ENCODE measurements around the gene ADH1A. TPM values are rescaled to one million over a fixed set of nuclear protein-coding genes. Genes with fewer than 3 reads are reported as not detected.
"Not testable (repeated sequence)": the region's sequence is repeated elsewhere in the genome, so short reads cannot be mapped to it uniquely, and the experiment has no call there.

The ADH1A gene
- not detected in 2 replicates for total RNA-seq
- not detected for polyA plus RNA-seq (2012)

- no peak for DNase-seq (ENCODE audit: low read depth)
These were observed at the start of gene ADH1A for GRCh38 chr4:99290848-99291786. Gene ADH1A, minus strand, starts transcription at chr4:99290985. Its CDS starts 71 bp downstream, at chr4:99290914.

DNA sequence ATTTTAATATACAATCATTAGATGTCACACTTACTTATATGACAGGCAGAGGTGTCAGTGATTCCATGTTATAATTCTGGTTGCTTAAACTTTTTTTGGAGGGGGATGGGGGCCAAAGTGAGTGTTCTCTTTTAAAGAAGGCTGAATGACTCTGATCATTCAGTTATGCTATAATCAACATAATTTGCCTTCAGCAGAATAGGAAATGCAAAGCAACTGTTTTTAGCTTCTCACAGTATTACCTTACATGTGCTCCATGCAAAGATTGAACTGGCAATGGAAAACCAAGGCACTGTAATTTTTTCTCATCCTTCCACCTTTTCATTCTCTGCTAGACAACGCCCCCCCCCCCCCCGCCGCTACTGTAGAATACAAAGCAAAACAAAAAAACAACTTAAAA is 48.4 kb upstream of the ADH1A start:
- no peak for DNase-seq (ENCODE audit: low read depth)

- DNase-seq (ENCODE audit: low read depth): no peak
These were observed 45.8 kb upstream of the ADH1A start for GRCh38 chr4:99336553-99336952.

- DNase-seq (ENCODE audit: low read depth): no peak
These were observed 44.1 kb upstream of the ADH1A start for GRCh38 chr4:99334880-99335279.

- no peak for DNase-seq (ENCODE audit: low read depth)
These were observed 39.9 kb upstream of the ADH1A start for GRCh38 chr4:99330648-99331047.

DNA sequence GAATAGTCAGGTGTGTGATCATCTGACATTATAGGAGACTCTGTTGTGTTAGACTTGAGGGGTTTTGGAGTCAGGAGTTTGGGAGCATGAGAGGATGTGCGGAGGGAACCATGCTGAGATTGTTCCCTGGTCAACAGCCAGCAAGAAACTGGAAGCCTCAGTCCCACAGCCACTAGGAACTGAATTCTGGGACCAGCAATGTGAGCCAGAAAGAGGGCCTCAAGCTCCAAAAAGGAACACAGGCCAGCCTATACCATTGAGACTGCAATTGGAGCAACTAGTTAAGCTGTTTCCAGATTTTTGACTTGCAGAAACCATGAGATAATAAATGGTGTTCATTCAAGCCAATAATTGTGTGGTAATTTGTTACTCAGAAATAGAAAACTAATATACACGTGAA is 39.1 kb upstream of the ADH1A start:
- DNase-seq (ENCODE audit: low read depth): no peak

DNA sequence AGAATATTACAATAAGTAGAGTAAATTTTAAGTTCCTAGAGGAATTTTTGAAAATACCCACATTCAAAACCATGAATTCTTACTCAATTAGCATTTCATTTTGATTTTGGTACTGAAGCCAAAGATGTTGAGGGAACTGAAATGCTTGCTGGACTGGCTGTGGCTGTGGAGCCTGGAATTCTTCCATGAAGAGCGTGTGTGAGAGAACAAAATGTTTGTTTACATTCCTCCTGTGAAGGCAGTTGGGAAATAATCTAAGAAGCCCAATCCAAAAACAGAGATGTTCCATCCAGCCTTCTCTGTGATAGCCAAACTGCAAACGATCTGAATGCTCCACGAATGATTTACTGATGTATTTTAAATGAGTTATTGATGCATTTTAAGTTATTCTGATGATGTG is 34.2 kb upstream of the ADH1A start:
- DNase-seq (ENCODE audit: low read depth): peak; percentile 47

GRCh38 chr4:99324361-99324760 is 33.6 kb upstream of the ADH1A start:
- no peak for DNase-seq (ENCODE audit: low read depth)

DNA sequence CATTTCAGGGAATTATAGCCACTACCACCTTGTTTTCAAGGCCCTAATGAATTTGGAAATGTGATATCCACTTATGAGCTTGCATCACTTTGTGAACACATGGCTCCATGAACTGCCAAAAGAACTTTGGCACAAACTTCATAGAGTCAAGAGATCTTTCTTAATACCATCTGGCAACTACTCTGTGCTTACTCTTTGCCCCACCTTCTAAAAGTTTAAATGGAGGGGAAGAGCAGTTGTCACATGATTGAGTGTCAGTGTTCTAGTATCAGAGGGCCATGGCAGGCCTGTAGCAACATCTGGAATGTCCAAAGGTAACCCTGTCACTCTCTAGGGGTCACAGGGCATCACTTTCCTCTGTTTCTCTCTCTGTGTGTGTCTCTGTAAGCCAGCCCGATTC is 33.0 kb upstream of the ADH1A start:
- peak; percentile 16 for DNase-seq (ENCODE audit: low read depth)

DNA sequence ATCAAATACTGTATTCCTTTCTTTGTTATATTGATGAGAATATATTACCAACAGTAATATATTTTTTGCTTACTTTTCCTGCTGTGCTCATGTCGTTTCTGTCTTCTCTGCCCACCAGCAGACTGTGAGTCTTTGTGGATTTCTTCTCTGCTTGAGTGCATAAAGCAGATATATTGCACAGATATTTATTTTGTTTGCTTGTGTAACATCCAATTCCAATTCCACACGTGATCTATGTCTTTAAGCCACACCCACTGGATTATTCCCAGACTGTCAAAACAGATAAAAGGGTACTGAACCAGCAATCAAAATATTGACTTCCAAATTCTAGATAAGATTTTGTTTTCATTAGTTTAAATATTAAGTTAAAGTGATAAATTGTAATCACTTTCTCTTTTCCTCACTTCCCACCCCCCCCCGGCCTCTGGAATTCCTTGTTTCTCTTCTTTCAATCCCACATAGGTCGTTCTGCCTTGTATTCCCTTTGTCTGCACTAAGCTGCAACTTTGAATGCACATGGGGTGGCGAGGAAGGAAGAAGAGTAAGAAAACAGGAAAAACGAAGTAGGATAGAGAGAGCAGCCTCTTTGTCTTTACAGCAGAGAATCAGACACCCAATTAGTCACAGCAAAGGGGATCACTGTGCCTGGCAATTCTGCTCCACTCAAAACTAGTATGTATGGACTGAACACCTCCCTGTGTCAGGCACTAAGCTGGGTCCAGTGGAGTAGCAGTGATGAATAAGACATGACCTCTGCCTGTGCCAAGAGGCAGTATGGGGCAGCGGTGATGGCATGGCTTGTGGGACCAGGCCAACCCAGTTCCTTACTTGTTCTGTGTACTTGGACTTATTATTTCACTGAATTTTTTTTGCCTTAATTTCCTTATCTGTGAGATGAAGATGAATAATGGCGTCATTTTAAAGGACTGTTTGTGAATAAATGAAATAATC is 30.7 kb upstream of the ADH1A start, which contains the start of gene ADH1B:
Gene ADH1B (minus strand): TSS at position 161 of the 951 bp plus-strand sequence. CDS start 70 bp downstream, at position 91.
- no peak for DNase-seq (ENCODE audit: low read depth)

GRCh38 chr4:99317811-99318210 is 27.0 kb upstream of the ADH1A start:
- not testable (repeated sequence) for DNase-seq (ENCODE audit: low read depth)

DNA sequence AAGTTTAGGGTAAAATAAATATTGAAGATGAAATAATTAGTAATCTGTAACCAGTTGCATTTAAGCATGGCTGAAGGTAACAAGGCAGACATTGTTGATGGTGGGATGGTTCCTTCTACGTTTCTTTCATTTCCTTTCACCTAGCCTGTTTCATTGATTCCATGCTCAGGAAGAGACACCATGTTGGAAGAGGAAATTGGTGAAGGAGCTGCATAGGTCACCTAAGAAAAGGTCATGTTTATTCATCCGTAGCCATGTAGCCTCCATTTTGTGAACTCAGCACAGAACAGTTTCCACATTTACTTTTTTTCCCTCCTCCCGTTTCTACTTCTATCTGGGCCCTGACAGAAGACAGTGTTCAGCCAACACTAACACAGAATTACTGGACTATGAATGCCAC is 26.6 kb upstream of the ADH1A start:
- DNase-seq (ENCODE audit: low read depth): no peak

GRCh38 chr4:99315839-99316238 is 25.1 kb upstream of the ADH1A start:
- DNase-seq (ENCODE audit: low read depth): no peak

GRCh38 chr4:99314211-99314610 is 23.4 kb upstream of the ADH1A start:
- DNase-seq (ENCODE audit: low read depth): no peak

- DNase-seq (ENCODE audit: low read depth): no peak
These were observed 19.6 kb upstream of the ADH1A start for GRCh38 chr4:99310389-99310788.

DNA sequence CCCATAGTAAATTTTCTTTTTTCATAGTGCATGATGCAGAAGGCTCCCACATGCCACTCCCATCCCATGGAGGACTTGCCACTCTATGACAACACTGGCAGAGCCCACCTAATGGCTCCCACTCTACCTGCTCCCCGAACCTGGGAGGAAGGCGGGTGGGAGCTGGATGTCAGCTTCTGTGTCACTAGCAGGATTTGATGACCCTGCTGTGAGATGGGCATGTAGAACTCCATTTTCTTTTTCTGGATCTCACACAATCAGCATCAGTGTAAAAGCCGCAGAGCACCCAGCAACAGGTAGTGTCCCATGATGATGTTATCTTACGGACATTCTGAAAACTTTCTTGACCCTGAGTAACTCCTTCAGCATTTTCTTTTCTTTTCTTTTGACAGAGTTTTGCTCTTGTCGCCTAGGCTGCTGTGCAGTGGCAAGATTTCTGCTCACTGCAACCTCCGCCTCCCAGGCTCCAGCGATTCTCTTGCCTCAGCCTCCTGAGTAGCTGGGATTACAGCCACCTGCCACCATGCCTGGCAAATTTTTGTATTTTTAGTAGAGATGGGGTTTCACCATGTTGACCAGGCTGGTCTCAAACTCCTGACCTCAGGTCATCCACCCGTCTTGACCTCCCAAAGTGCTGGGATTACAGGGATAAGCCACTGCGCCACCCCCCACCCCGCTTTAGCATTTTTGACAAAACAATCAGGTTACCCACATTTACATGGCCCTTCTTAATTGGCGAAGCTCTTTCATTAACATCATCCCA is 15.0 kb upstream of the ADH1A start:
- DNase-seq (ENCODE audit: low read depth): no peak

- DNase-seq (ENCODE audit: low read depth): no peak
These were observed 10.8 kb upstream of the ADH1A start for GRCh38 chr4:99301376-99302164.

GRCh38 chr4:99300934-99301333 is 10.1 kb upstream of the ADH1A start:
- peak; percentile 89 for DNase-seq (ENCODE audit: low read depth)

DNA sequence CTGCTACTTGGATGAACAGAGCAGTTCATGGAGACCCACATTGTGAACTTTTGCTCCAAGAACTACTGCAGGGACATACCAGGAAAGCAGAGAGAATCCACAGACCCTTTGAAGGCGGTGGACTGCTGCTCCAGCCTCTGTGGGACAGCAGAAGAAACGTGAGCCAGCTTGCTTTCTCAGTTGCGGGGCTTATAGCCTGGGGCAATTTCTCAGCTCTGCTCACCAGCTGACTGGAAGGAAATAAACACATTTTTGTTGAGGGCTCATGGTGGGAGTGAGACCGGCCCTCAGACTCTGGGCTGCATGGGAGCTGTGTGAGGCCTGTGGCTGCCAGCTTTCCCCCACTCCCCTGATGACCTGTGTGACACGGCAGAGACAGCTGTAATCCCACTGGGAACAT is 2.6 kb upstream of the ADH1A start:
- DNase-seq (ENCODE audit: low read depth): no peak

DNA sequence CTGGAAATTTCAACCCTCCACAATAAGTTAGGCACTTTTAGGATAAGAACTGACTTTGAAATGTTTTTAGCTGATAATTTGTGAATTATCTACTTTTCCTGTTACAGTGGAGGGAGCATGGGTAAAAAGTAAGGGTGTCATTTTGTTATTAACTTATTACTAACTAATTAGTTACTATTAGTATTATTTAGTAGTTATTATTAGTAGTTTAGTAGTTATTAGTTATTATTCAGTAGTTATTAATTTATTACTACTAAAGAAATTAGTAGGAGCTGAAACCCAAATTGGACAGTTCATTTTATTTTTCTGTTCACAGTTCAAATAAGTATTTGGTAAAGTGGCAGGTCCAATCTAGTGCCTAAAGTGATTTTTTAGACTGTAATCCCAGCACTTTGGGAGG is 5.4 kb downstream of the ADH1A start:
- DNase-seq (ENCODE audit: low read depth): no peak

All from myocyte (in vitro differentiated cells).